Tibial nerve (tissue), 4 donors: ENCODE results near the gene RAB11FIP4. TPM values are rescaled to one million over a fixed set of nuclear protein-coding genes. Genes with fewer than 3 reads are reported as not detected.

Experiments used
- DNase-seq, 2 donors: peaks; one replicate each; pipeline ENCODE4 v3.0.0-alpha.2; 2019; ENCODE audit warnings: low spot score in 2 of 2
- H3K27ac ChIP-seq, 4 donors: fragments of 200-600 bp; sonication (generic) in 3 of 4; one replicate each; pipeline ENCODE4 v1.5.1; 2017 to 2019; ENCODE audit warnings: mild to moderate bottlenecking in 1 of 4
- H3K27me3 ChIP-seq, 2 donors: fragments of 200-600 bp; sonication (generic) in 1 of 2; one replicate each; pipeline versions ENCODE4 v1.5.1 to v1.6.0; 2017 to 2019
- H3K36me3 ChIP-seq, 3 donors: fragments of 200-600 bp; sonication (generic); one replicate each; pipeline ENCODE4 v1.5.1; 2018 to 2019
- H3K4me1 ChIP-seq, 4 donors: fragments of 200-600 bp; sonication (generic) in 3 of 4; one replicate each; pipeline ENCODE4 v1.5.1; 2017 to 2019
- H3K4me3 ChIP-seq, 4 donors: fragments of 200-600 bp; sonication (generic) in 3 of 4; one replicate each; pipeline ENCODE4 v1.5.1; 2017 to 2019; ENCODE audit warnings: mild to moderate bottlenecking in 1 of 4, moderate library complexity in 1 of 4
- H3K9me3 ChIP-seq, 4 donors: fragments of 200-600 bp; sonication (generic) in 3 of 4; one replicate each; pipeline ENCODE4 v1.5.1; 2017 to 2019
- CTCF ChIP-seq, 5 experiments: fragments of 200-600 bp in 3 of 5; fragments of 450-650 bp in 2 of 5; sonication (generic) in 3 of 5; IDR thresholded peaks; one replicate each; pipeline ENCODE4 v1.5.1; 2016 to 2019; ENCODE audit warnings: antibody characterized with exemption in 5 of 5, mild to moderate bottlenecking in 3 of 5, moderate library complexity in 2 of 5
- EP300 ChIP-seq, 2 donors: sonication (generic); formaldehyde crosslinking; IDR thresholded peaks; one replicate each; pipeline ENCODE4 v1.6.1; 2017; ENCODE audit warnings: antibody characterized with exemption in 2 of 2, mild to moderate bottlenecking in 1 of 2
- POLR2A ChIP-seq, 2 donors: fragments of 450-650 bp; IDR thresholded peaks; one replicate each; pipeline ENCODE4 v1.6.1; 2017; ENCODE audit warnings: antibody characterized with exemption in 2 of 2, mild to moderate bottlenecking in 2 of 2, moderate library complexity in 2 of 2
- WGBS, 2 donors: methylation state at CpG; one replicate each; pipeline ENCODE4 v1.1.5; 2018; 5-methylcytosine and 5-hydroxymethylcytosine counted together
- total RNA-seq, 4 donors: library from RNA; depleted of rRNA; stranded (reverse); fragments of >200 nt; gene quantifications; one replicate each; pipeline ENCODE4 v1.1.0, GENCODE V29; 2016

The RAB11FIP4 gene
- total RNA-seq, 4 donors from 2014 or later: 2.7 to 6.9 (median 4.1) TPM

GRCh38 chr17:31558748-31559583 is 167.5 kb downstream of the RAB11FIP4 start:
- Histone ChIP-seq H3K27me3 (no peaks in the 10 kb centered on the region), H3K4me1 (peaks cover 0 to 44% (median 8%) of the 10 kb centered on the region in 4 donors), H3K9me3 (no peaks in the 10 kb centered on the region), H3K4me3 (peak overlapping the region; percentile 50 to 69 (median 62)), H3K27ac (peak overlapping the region; percentile 75 to 94 (median 85)), H3K36me3 (no peaks in the 10 kb centered on the region)
- peak in 1 of 2 donors; percentile 49 for TF ChIP-seq EP300 (IDR thresholded peaks at IDR 0.05)
- peak; percentile 65 to 66 for TF ChIP-seq POLR2A (IDR thresholded peaks at IDR 0.05)
- TF ChIP-seq CTCF (IDR thresholded peaks at IDR 0.05): peak; percentile 86 to 98 (median 92)
- peak; percentile 57 for DNase-seq
- WGBS, 2 donors: 0 to 1% methylated on average over 22 to 66 of the region's 111 CpGs

GRCh38 chr17:31559584-31560501 is 168.4 kb downstream of the RAB11FIP4 start:
- Histone ChIP-seq H3K36me3 (no peaks in the 10 kb centered on the region), H3K4me1 (peaks cover 0 to 53% (median 9%) of the 10 kb centered on the region in 4 donors), H3K27ac (peak overlapping the region; percentile 55 to 94 (median 85)), H3K27me3 (no peaks in the 10 kb centered on the region), H3K9me3 (no peaks in the 10 kb centered on the region), H3K4me3 (peak overlapping the region; percentile 50 to 69 (median 62))
- DNase-seq: no peak
- 16 to 23% methylated on average over 26 to 69 of the region's 91 CpGs for WGBS, 2 donors
- no peak for TF ChIP-seq EP300 (IDR thresholded peaks at IDR 0.05)
- TF ChIP-seq POLR2A (IDR thresholded peaks at IDR 0.05): no peak
- TF ChIP-seq CTCF (IDR thresholded peaks at IDR 0.05): no peak

GRCh38 chr17:31560616-31561235 is 169.3 kb downstream of the RAB11FIP4 start:
- Histone ChIP-seq H3K4me1 (peaks cover 0 to 61% (median 13%) of the 10 kb centered on the region in 4 donors), H3K9me3 (no peaks in the 10 kb centered on the region)

More at GRCh38 chr17:31560616-31561235, 169.3 kb downstream of the RAB11FIP4 start:
- no peak for DNase-seq
- Histone ChIP-seq H3K27ac (peak overlapping the region; percentile 55 to 94 (median 85)), H3K27me3 (no peaks in the 10 kb centered on the region), H3K36me3 (no peaks in the 10 kb centered on the region), H3K4me3 (peak overlapping the region; percentile 50 to 69 (median 62))
- 47 to 50% methylated on average over 10 of the region's 10 CpGs for WGBS, 2 donors
- TF ChIP-seq POLR2A (IDR thresholded peaks at IDR 0.05) (no peak), CTCF (IDR thresholded peaks at IDR 0.05) (no peak), EP300 (IDR thresholded peaks at IDR 0.05) (no peak)
